ENCODE measurements around the gene CRB1.
"Not testable (repeated sequence)": the region's sequence is repeated elsewhere in the genome, so short reads cannot be mapped to it uniquely, and the experiment has no call there.

CRB1 gene

GRCh38 chr1:197468543-197469175, 200.6 kb downstream of the CRB1 start:
- Mint-ChIP-seq H3K9me3 (no peaks in the 10 kb centered on the region), H3K4me3 (no peak overlapping the region), H3K4me1 (ENCODE audit: low read depth) (no peaks in the 10 kb centered on the region), H3K27ac (no peak overlapping the region), H3K27me3 (no peaks in the 10 kb centered on the region), H3K36me3 (ENCODE audit: low read depth) (no peaks in the 10 kb centered on the region)

GRCh38 chr1:197469620-197470210, 201.7 kb downstream of the CRB1 start:
- H3K9me3 Mint-ChIP-seq = no peaks in the 10 kb centered on the region
- H3K27ac Mint-ChIP-seq = no peak overlapping the region
- no peaks in the 10 kb centered on the region for H3K4me1 Mint-ChIP-seq (ENCODE audit: low read depth)
- H3K27me3 Mint-ChIP-seq = no peaks in the 10 kb centered on the region
- H3K36me3 Mint-ChIP-seq (ENCODE audit: low read depth) = no peaks in the 10 kb centered on the region
- H3K4me3 Mint-ChIP-seq = no peak overlapping the region

GRCh38 chr1:197470330-197470729, 202.3 kb downstream of the CRB1 start:
- H3K4me1 Mint-ChIP-seq (ENCODE audit: low read depth) = no peaks in the 10 kb centered on the region
- no peaks in the 10 kb centered on the region for H3K27me3 Mint-ChIP-seq
- H3K27ac Mint-ChIP-seq = no peak overlapping the region
- H3K9me3 Mint-ChIP-seq = no peaks in the 10 kb centered on the region
- no peaks in the 10 kb centered on the region for H3K36me3 Mint-ChIP-seq (ENCODE audit: low read depth)
- H3K4me3 Mint-ChIP-seq = no peak overlapping the region

GRCh38 chr1:197471248-197471985, 203.4 kb downstream of the CRB1 start:
- Mint-ChIP-seq H3K27ac (no peak overlapping the region), H3K36me3 (ENCODE audit: low read depth) (no peaks in the 10 kb centered on the region), H3K4me1 (ENCODE audit: low read depth) (no peaks in the 10 kb centered on the region), H3K4me3 (no peak overlapping the region), H3K9me3 (no peaks in the 10 kb centered on the region), H3K27me3 (no peaks in the 10 kb centered on the region)

GRCh38 chr1:197472141-197472540, 204.1 kb downstream of the CRB1 start:
- no peak overlapping the region for H3K27ac Mint-ChIP-seq
- H3K27me3 Mint-ChIP-seq = no peaks in the 10 kb centered on the region
- no peaks in the 10 kb centered on the region for H3K4me1 Mint-ChIP-seq (ENCODE audit: low read depth)
- H3K4me3 Mint-ChIP-seq = no peak overlapping the region
- H3K9me3 Mint-ChIP-seq = no peaks in the 10 kb centered on the region
- no peaks in the 10 kb centered on the region for H3K36me3 Mint-ChIP-seq (ENCODE audit: low read depth)

- H3K36me3 Mint-ChIP-seq (ENCODE audit: low read depth) = no peaks in the 10 kb centered on the region
- H3K9me3 Mint-ChIP-seq = no peaks in the 10 kb centered on the region
- H3K27ac Mint-ChIP-seq = no peak overlapping the region
- H3K4me3 Mint-ChIP-seq = no peak overlapping the region
- peaks cover 3% of the 10 kb centered on the region for H3K27me3 Mint-ChIP-seq
- peaks cover 16% of the 10 kb centered on the region for H3K4me1 Mint-ChIP-seq (ENCODE audit: low read depth)
These were observed 212.4 kb downstream of the CRB1 start for GRCh38 chr1:197480446-197480845.

- H3K4me3 Mint-ChIP-seq = no peak overlapping the region
- H3K27ac Mint-ChIP-seq = no peak overlapping the region
- H3K4me1 Mint-ChIP-seq (ENCODE audit: low read depth) = peaks cover 16% of the 10 kb centered on the region
- no peaks in the 10 kb centered on the region for H3K9me3 Mint-ChIP-seq
- no peaks in the 10 kb centered on the region for H3K36me3 Mint-ChIP-seq (ENCODE audit: low read depth)
- H3K27me3 Mint-ChIP-seq = peaks cover 3% of the 10 kb centered on the region
These were observed 213.0 kb downstream of the CRB1 start for GRCh38 chr1:197481101-197481500.

- Mint-ChIP-seq H3K27me3 (peaks cover 4% of the 10 kb centered on the region), H3K4me1 (ENCODE audit: low read depth) (peaks cover 13% of the 10 kb centered on the region), H3K4me3 (no peak overlapping the region), H3K36me3 (ENCODE audit: low read depth) (no peaks in the 10 kb centered on the region), H3K9me3 (no peaks in the 10 kb centered on the region), H3K27ac (no peak overlapping the region)
These were observed 217.7 kb downstream of the CRB1 start for GRCh38 chr1:197485790-197486189.

GRCh38 chr1:197486946-197487345, 218.9 kb downstream of the CRB1 start:
- no peak overlapping the region for H3K27ac Mint-ChIP-seq
- no peak overlapping the region for H3K4me3 Mint-ChIP-seq
- H3K36me3 Mint-ChIP-seq (ENCODE audit: low read depth) = no peaks in the 10 kb centered on the region
- H3K9me3 Mint-ChIP-seq = no peaks in the 10 kb centered on the region
- H3K27me3 Mint-ChIP-seq = peaks cover 4% of the 10 kb centered on the region
- H3K4me1 Mint-ChIP-seq (ENCODE audit: low read depth) = peaks cover 2% of the 10 kb centered on the region

GRCh38 chr1:197491505-197491904, 223.5 kb downstream of the CRB1 start:
- not testable (repeated sequence) for H3K27me3 Mint-ChIP-seq; H3K4me1 Mint-ChIP-seq (ENCODE audit: low read depth); H3K9me3 Mint-ChIP-seq; H3K4me3 Mint-ChIP-seq; H3K27ac Mint-ChIP-seq; H3K36me3 Mint-ChIP-seq (ENCODE audit: low read depth)

- H3K27ac Mint-ChIP-seq = no peak overlapping the region
- H3K4me1 Mint-ChIP-seq (ENCODE audit: low read depth) = no peaks in the 10 kb centered on the region
- H3K4me3 Mint-ChIP-seq = no peak overlapping the region
- no peaks in the 10 kb centered on the region for H3K27me3 Mint-ChIP-seq
- no peaks in the 10 kb centered on the region for H3K9me3 Mint-ChIP-seq
- H3K36me3 Mint-ChIP-seq (ENCODE audit: low read depth) = no peaks in the 10 kb centered on the region
These were observed 228.7 kb downstream of the CRB1 start for GRCh38 chr1:197496722-197497121.

- no peaks in the 10 kb centered on the region for H3K4me1 Mint-ChIP-seq (ENCODE audit: low read depth)
- H3K27me3 Mint-ChIP-seq = no peaks in the 10 kb centered on the region
- no peak overlapping the region for H3K27ac Mint-ChIP-seq
- H3K36me3 Mint-ChIP-seq (ENCODE audit: low read depth) = peaks cover 18% of the 10 kb centered on the region
- H3K4me3 Mint-ChIP-seq = no peak overlapping the region
- H3K9me3 Mint-ChIP-seq = no peaks in the 10 kb centered on the region
These were observed 242.8 kb downstream of the CRB1 start for GRCh38 chr1:197510691-197511378.

GRCh38 chr1:197515421-197515820, 247.4 kb downstream of the CRB1 start:
- Mint-ChIP-seq H3K4me3 (no peak overlapping the region), H3K9me3 (no peaks in the 10 kb centered on the region), H3K27ac (no peak overlapping the region), H3K36me3 (ENCODE audit: low read depth) (peaks cover 9% of the 10 kb centered on the region), H3K27me3 (no peaks in the 10 kb centered on the region), H3K4me1 (ENCODE audit: low read depth) (no peaks in the 10 kb centered on the region)

- H3K36me3 Mint-ChIP-seq (ENCODE audit: low read depth) = no peaks in the 10 kb centered on the region
- no peaks in the 10 kb centered on the region for H3K27me3 Mint-ChIP-seq
- no peak overlapping the region for H3K27ac Mint-ChIP-seq
- no peaks in the 10 kb centered on the region for H3K9me3 Mint-ChIP-seq
- H3K4me3 Mint-ChIP-seq = no peak overlapping the region
- peaks cover 5% of the 10 kb centered on the region for H3K4me1 Mint-ChIP-seq (ENCODE audit: low read depth)
These were observed 251.8 kb downstream of the CRB1 start for GRCh38 chr1:197519741-197520334.
